GM18868 (cell line): Measurements from ENCODE around the gene CLCN6.

ENCODE experiments used
- ATAC-seq: cut with Tn5 transposase; IDR thresholded peaks from one replicate; pipeline ENCODE4 v1.9.1; 2021; ENCODE audit warnings: mild to moderate bottlenecking, moderate library complexity; ENCODE audit not compliant: unreplicated experiment

Gene CLCN6

GRCh38 chr1:11847667-11848372 is 41.8 kb downstream of the CLCN6 start, which contains the start of gene NPPA:
Gene NPPA (minus strand): TSS chr1:11847783. CDS start chr1:11847684, 99 bp downstream.
- no peak for ATAC-seq

GRCh38 chr1:11848373-11848700 is 42.3 kb downstream of the CLCN6 start:
- no peak for ATAC-seq

GRCh38 chr1:11850156-11850555 is 44.2 kb downstream of the CLCN6 start:
- ATAC-seq, result no peak

GRCh38 chr1:11851180-11851579 is 45.2 kb downstream of the CLCN6 start:
- ATAC-seq, result no peak

- no peak for ATAC-seq
Observed at GRCh38 chr1:11854519-11854918, 48.5 kb downstream of the CLCN6 start.

GRCh38 chr1:11855430-11855829 is 49.4 kb downstream of the CLCN6 start:
- no peak for ATAC-seq

GRCh38 chr1:11856698-11857097 is 50.7 kb downstream of the CLCN6 start:
- no peak for ATAC-seq

GRCh38 chr1:11857164-11857851 is 51.3 kb downstream of the CLCN6 start:
- no peak for ATAC-seq

GRCh38 chr1:11858158-11858557 is 52.2 kb downstream of the CLCN6 start:
- no peak for ATAC-seq

GRCh38 chr1:11858613-11858967 is 52.6 kb downstream of the CLCN6 start, which contains the start of gene NPPB:
Gene NPPB (minus strand): TSS chr1:11858945. CDS start chr1:11858833, 112 bp downstream.
- ATAC-seq, result no peak

GRCh38 chr1:11858968-11859871 is 53.2 kb downstream of the CLCN6 start:
- ATAC-seq, result no peak

GRCh38 chr1:11860083-11860482 is 54.1 kb downstream of the CLCN6 start:
- ATAC-seq, result no peak

GRCh38 chr1:11860587-11860986 is 54.6 kb downstream of the CLCN6 start:
- no peak for ATAC-seq

- ATAC-seq, result no peak
Observed at GRCh38 chr1:11862890-11863289, 56.9 kb downstream of the CLCN6 start.

- ATAC-seq, result no peak
Observed at GRCh38 chr1:11868331-11868980, 62.5 kb downstream of the CLCN6 start.

- no peak for ATAC-seq
Observed at GRCh38 chr1:11869104-11869503, 63.1 kb downstream of the CLCN6 start.

- ATAC-seq, result no peak
Observed at GRCh38 chr1:11869650-11870207, 63.7 kb downstream of the CLCN6 start.

- no peak for ATAC-seq
Observed at GRCh38 chr1:11872545-11872944, 66.6 kb downstream of the CLCN6 start.

- no peak for ATAC-seq
Observed at GRCh38 chr1:11873395-11874257, 67.6 kb downstream of the CLCN6 start.

GRCh38 chr1:11874258-11874562 is 68.2 kb downstream of the CLCN6 start:
- ATAC-seq, result no peak
